K562 (cell line): ENCODE data around the gene THOC1. TPM values are rescaled to one million over a fixed set of nuclear protein-coding genes. Genes with fewer than 3 reads are reported as not detected.
A peak's percentile ranks its signal among the peaks of the same experiment; 100 is the strongest.

Source experiments
- ATAC-seq: fragments of 200-7000 bp; cut with Tn5 transposase; 3 replicates; pipeline ENCODE4 v1.9.1; 2020; ENCODE audit warnings: moderate library complexity
- Bru-seq: library from RNA; stranded (reverse); fragments of 400-500 nt; gene quantifications from one replicate; lab custom pipeline; 2021; lab: Mats Ljungman, UMichigan
- BruChase-seq, 2 experiments: library from RNA; stranded (reverse); fragments of 400-500 nt; gene quantifications; one replicate each; lab custom pipeline; 2021; lab: Mats Ljungman, UMichigan
- BruUV-seq: library from RNA; stranded (reverse); fragments of 400-500 nt; replicated peaks from 2 replicates; lab custom pipeline; 2021; lab: Mats Ljungman, UMichigan
- CTCF ChIA-PET: fragments of 300-600 bp; formaldehyde crosslinking; extraction: SDS; loops from one replicate; lab custom pipeline; 2021; ENCODE audit warnings: low intra/inter-chr PET ratio; lab: Yijun Ruan, JAX
- POLR2A ChIA-PET: fragments of 300-600, 350-650 bp; sonication (Branson Sonifier 250); formaldehyde crosslinking; extraction: SDS; loops from one replicate; lab custom pipeline; 2021; ENCODE audit warnings: antibody characterized with exemption, inconsistent platforms; lab: Yijun Ruan, JAX
- DNase-seq, 4 experiments: peaks; one replicate each; pipeline versions ENCODE4 v3.0.0 to v3.0.0-alpha.2; 2011 to 2018; ENCODE audit warnings: low spot score in 3 of 4, mixed read lengths in 3 of 4; ENCODE audit errors: extremely low read depth in 1 of 4
- FAIRE-seq: peaks from 2 replicates; lab custom pipeline; 2011; peaks lifted over from hg19 to GRCh38; lab: Jason Lieb, UNC
- H2AFZ ChIP-seq: 2 replicates; pipeline ENCODE4 v1.6.0; 2011; ENCODE audit warnings: low read depth, low read length, control low read depth, inconsistent platforms
- H3K27ac ChIP-seq: fragments of 200-600 bp; 3 replicates; pipeline ENCODE4 v1.8.0; 2011; ENCODE audit warnings: low read depth, mild to moderate bottlenecking, control low read depth, inconsistent platforms, low read length, moderate library complexity, mixed read lengths; ENCODE audit errors: extremely low read depth
- H3K27me3 ChIP-seq, 2 experiments: fragments of 300-600 bp in 1 of 2; 2 replicates in 1 of 2; 3 replicates in 1 of 2; pipeline versions ENCODE4 v1.6.0 to v1.8.0; 2011; ENCODE audit warnings: inconsistent platforms in 2 of 2, low read length in 2 of 2, mild to moderate bottlenecking in 1 of 2, mixed read lengths in 1 of 2, moderate library complexity in 1 of 2; ENCODE audit not compliant: control insufficient read depth in 2 of 2, insufficient read depth in 2 of 2
- H3K36me3 ChIP-seq: fragments of 300-600 bp; 3 replicates; pipeline ENCODE4 v1.8.0; 2011; ENCODE audit warnings: mild to moderate bottlenecking, low read length, inconsistent platforms; ENCODE audit not compliant: control insufficient read depth, insufficient read depth
- H3K4me1 ChIP-seq, 2 experiments: fragments of 200-600 bp in 1 of 2; replicated peaks in 1 of 2; 2 replicates in 1 of 2; 3 replicates in 1 of 2; pipeline versions ENCODE4 v1.5.1 to v1.8.0; 2011; ENCODE audit warnings: inconsistent platforms in 2 of 2, low read length in 2 of 2, mild to moderate bottlenecking in 1 of 2, mixed read lengths in 1 of 2, moderate library complexity in 1 of 2; ENCODE audit not compliant: control insufficient read depth in 2 of 2, insufficient read depth in 2 of 2
- H3K4me2 ChIP-seq: 2 replicates; pipeline ENCODE4 v1.6.1; 2011; ENCODE audit warnings: low read length, control low read depth, inconsistent platforms, mixed read lengths; ENCODE audit not compliant: insufficient read depth
- H3K4me3 ChIP-seq: fragments of 200-600 bp; sonication (generic), shearing (Covaris generic); 2 replicates; pipeline ENCODE4 v1.5.1; 2016; ENCODE audit warnings: control low read depth, inconsistent platforms
- H3K79me2 ChIP-seq: fragments of 200-600 bp; 3 replicates; pipeline ENCODE4 v1.8.0; 2011; ENCODE audit warnings: low read length, inconsistent platforms; ENCODE audit not compliant: control insufficient read depth, insufficient read depth
- H3K9ac ChIP-seq, 2 experiments: 2 replicates each; pipeline versions ENCODE4 v1.6.0 to v1.6.1; 2011; ENCODE audit warnings: low read depth in 2 of 2, low read length in 2 of 2, control low read depth in 1 of 2, inconsistent platforms in 1 of 2, mild to moderate bottlenecking in 1 of 2, mixed read lengths in 1 of 2; ENCODE audit not compliant: insufficient read depth in 1 of 2
- H3K9me1 ChIP-seq: one replicate; pipeline ENCODE4 v1.6.0; 2011; ENCODE audit warnings: inconsistent platforms, mild to moderate bottlenecking, low read length, moderate library complexity; ENCODE audit not compliant: control insufficient read depth, insufficient read depth
- H3K9me3 ChIP-seq: replicated peaks from 2 replicates; pipeline ENCODE4 v1.5.1; 2011; ENCODE audit warnings: low read depth, low read length, inconsistent platforms; ENCODE audit not compliant: control insufficient read depth, insufficient read depth
- H4K20me1 ChIP-seq: replicated peaks from 2 replicates; pipeline ENCODE4 v1.6.1; 2011; ENCODE audit warnings: low read length, inconsistent platforms, mixed read lengths; ENCODE audit not compliant: control insufficient read depth, insufficient read depth
- E2F3 ChIP-seq: fragments of 250-450 bp; sonication (Bioruptor Pico); IDR thresholded peaks from 2 replicates; pipeline ENCODE4 v1.4.0; 2020; ENCODE audit warnings: mild to moderate bottlenecking
- ETV6 ChIP-seq, 3 experiments: fragments of 150-350 bp in 1 of 3; sonication (generic) in 1 of 3; formaldehyde crosslinking in 1 of 3; IDR thresholded peaks; 2 replicates each; pipeline versions ENCODE4 v1.6.1 to v1.8.0; 2014 to 2022; ENCODE audit warnings: borderline replicate concordance in 2 of 3, low read depth in 2 of 3, antibody characterized with exemption in 1 of 3, low read length in 1 of 3, mild to moderate bottlenecking in 1 of 3, missing genetic modification reagents in 1 of 3
- GTF2B ChIP-seq: IDR thresholded peaks from 2 replicates; pipeline ENCODE4 v1.6.1; 2011; ENCODE audit not compliant: insufficient read length; ENCODE audit errors: extremely low read depth
- HMGN3 ChIP-seq: IDR thresholded peaks from 2 replicates; pipeline ENCODE4 v1.6.1; 2011; ENCODE audit warnings: borderline replicate concordance, low read depth, mild to moderate bottlenecking, mixed read lengths, low read length; ENCODE audit not compliant: insufficient read length; ENCODE audit errors: extremely low read depth
- HNRNPUL1 ChIP-seq: fragments of 200-400 bp; formaldehyde crosslinking; IDR thresholded peaks from 2 replicates; pipeline ENCODE4 v1.6.1; 2017; ENCODE audit warnings: low read length
- KLF1 ChIP-seq: fragments of 450-650 bp; IDR thresholded peaks from 2 replicates; pipeline ENCODE4 v1.6.1; 2016; ENCODE audit warnings: missing genetic modification characterization, missing compliant biosample characterization
- NFYB ChIP-seq: IDR thresholded peaks from 2 replicates; pipeline ENCODE4 v1.6.1; 2011; ENCODE audit warnings: mild to moderate bottlenecking, moderate library complexity; ENCODE audit not compliant: insufficient read length; ENCODE audit errors: extremely low read depth
- NR4A1 ChIP-seq, 2 experiments: fragments of 250-450 bp in 1 of 2; fragments of 450-650 bp in 1 of 2; sonication (Bioruptor Pico) in 1 of 2; IDR thresholded peaks; 2 replicates each; pipeline versions ENCODE4 v1.4.0 to v1.6.1; 2016 to 2020; ENCODE audit warnings: mild to moderate bottlenecking in 2 of 2, missing compliant biosample characterization in 1 of 2, missing genetic modification characterization in 1 of 2, moderate library complexity in 1 of 2
- RCOR1 ChIP-seq, 2 experiments: IDR thresholded peaks; 2 replicates each; pipeline ENCODE4 v1.6.1; 2012; ENCODE audit warnings: low read depth in 2 of 2, low read length in 2 of 2, borderline replicate concordance in 1 of 2, improper control_type of control experiment in 1 of 2
- TCF7 ChIP-seq: sonication (generic); IDR thresholded peaks from 2 replicates; pipeline ENCODE4 v1.6.1; 2016; ENCODE audit warnings: antibody characterized with exemption, borderline replicate concordance
- THRA ChIP-seq: fragments of 450-650 bp; IDR thresholded peaks from 2 replicates; pipeline ENCODE4 v1.6.1; 2017; ENCODE audit warnings: mild to moderate bottlenecking, moderate library complexity
- WGBS: fragments of 100-300 bp; shearing (Covaris generic); methylation state at CpG from one replicate; pipeline ENCODE4 v1.1.6; 2016; ENCODE audit warnings: low coverage, mixed read lengths; ENCODE audit not compliant: insufficient coverage; ENCODE audit errors: missing lambda C conversion rate; 5-methylcytosine and 5-hydroxymethylcytosine counted together
- in situ Hi-C: fragments of 300-500 bp; cut with MboI; formaldehyde crosslinking; loops from 4 replicates; pipeline ENCODE4 v1.15.0; 2018; ENCODE audit warnings: inconsistent platforms, mixed read lengths
- intact Hi-C: fragments of 100-400 bp; cut with micrococcal nuclease; formaldehyde crosslinking; loops from 2 replicates; pipeline ENCODE4 v1.14.2; 2022
- long read RNA-seq, 3 experiments: library from polyadenylated mRNA in 2 of 3; library from RNA in 1 of 3; unstranded in 2 of 3; stranded (forward) in 1 of 3; transcript quantifications; one replicate each; pipeline ENCODE4 v2.0.0, GENCODE V29; 2019 to 2022
- polyA minus RNA-seq, 3 experiments: library from RNA; depleted of rRNA, polyadenylated mRNA; stranded (reverse); fragments of >200 nt; gene quantifications; 2 replicates each; pipeline ENCODE4 v1.2.3, GENCODE V29; 2011
- polyA plus RNA-seq, 8 experiments: library from polyadenylated mRNA; depleted of rRNA in 4 of 8; stranded (reverse) in 5 of 8; unstranded in 3 of 8; fragments of >200 nt; fragmentation: Nextera tagmentation in 2 of 8; fragmentation: Illumina TruSeq in 1 of 8; extraction: Ambion mirVana in 2 of 8; extraction: Trizol in 1 of 8; gene quantifications; 2 replicates each; pipeline versions ENCODE4 v1.2.1 to v1.2.3, GENCODE V29; 2011 to 2014; ENCODE audit warnings: inconsistent platforms in 1 of 8, missing spikeins in 1 of 8
- total RNA-seq, 7 experiments: library from RNA; depleted of rRNA in 6 of 7; stranded (reverse); fragments of >200 nt in 6 of 7; fragmentation: Illumina TruSeq in 2 of 7; extraction: Trizol in 2 of 7; gene quantifications; 2 replicates each; pipeline versions ENCODE4 v1.2.1 to v1.2.3, GENCODE V29; 2011 to 2021; ENCODE audit warnings: low replicate concordance in 1 of 7

The THOC1 gene
- total RNA-seq (2011; cell fraction: chromatin; rRNA removed; ENCODE audit: low replicate concordance): 140 and 675 TPM in 2 replicates
- 80.2 and 115 TPM in 2 replicates for total RNA-seq (2011; cell fraction: nucleolus; rRNA removed)
- 243 and 305 TPM in 2 replicates for total RNA-seq (2011; cell fraction: nucleoplasm; rRNA removed)
- 70.9 and 77.6 TPM in 2 replicates for total RNA-seq (2014; rRNA removed)
- total RNA-seq (2014; rRNA removed; fragmentation: Illumina TruSeq; extraction: Trizol): 136 and 149 TPM in 2 replicates
- 116 and 120 TPM in 2 replicates for total RNA-seq (2015; rRNA removed; fragmentation: Illumina TruSeq; extraction: Trizol)
- 66.3 and 71.1 TPM in 2 replicates for total RNA-seq (2021)
- polyA plus RNA-seq (2011; rRNA removed): 143 and 150 TPM in 2 replicates
- 6.6 and 22.6 TPM in 2 replicates for polyA plus RNA-seq (2011; cell fraction: cytosol; rRNA removed)
- polyA plus RNA-seq (2011; cell fraction: nucleus; rRNA removed): 110 and 238 TPM in 2 replicates
- 51.4 and 58.9 TPM in 2 replicates for polyA plus RNA-seq (2012)
- 83.6 and 106 TPM in 2 replicates for polyA plus RNA-seq (2014; fragmentation: Illumina TruSeq; extraction: Trizol)
- polyA plus RNA-seq (2014; fragmentation: Nextera tagmentation; extraction: Ambion mirVana): 100 to 1,000 TPM in 1 of 2 experiments, 10 to 100 TPM in 1; 87.1 to 139 TPM
- 88.4 and 107 TPM in 2 replicates for polyA plus RNA-seq (2014; rRNA removed)
- polyA minus RNA-seq (2011; rRNA and poly(A)+ RNA removed): 168 and 237 TPM in 2 replicates
- 23.7 and 28.0 TPM in 2 replicates for polyA minus RNA-seq (2011; cell fraction: cytosol; rRNA and poly(A)+ RNA removed)
- polyA minus RNA-seq (2011; cell fraction: nucleus; rRNA and poly(A)+ RNA removed): 139 and 282 TPM in 2 replicates
- Bru-seq, nascent RNA: percentile 90 among the genes with signal in this experiment
- percentile 94 among the genes with signal in this experiment for BruChase-seq, experiment 1, labeled RNA remaining after a 2-hour chase
- BruChase-seq, experiment 2, labeled RNA remaining after a 6-hour chase: percentile 96 among the genes with signal in this experiment
- long read RNA-seq, experiment 1, transcript THOC1-201 (21 exons, 2,087 nt): major isoform, 128 of 173 reads
- long read RNA-seq, experiment 1, partial matches to known transcripts: 7 of 173 reads
- long read RNA-seq, experiment 1, other reads (novel, unspliced or antisense): 31 of 173 reads
- long read RNA-seq, experiment 2, transcript THOC1-201 (21 exons, 2,087 nt): major isoform, 10 of 49 reads
- long read RNA-seq, experiment 2, partial matches to known transcripts: 22 of 49 reads
- long read RNA-seq, experiment 2, other reads (novel, unspliced or antisense): 13 of 49 reads
- long read RNA-seq, experiment 3, transcript THOC1-201 (21 exons, 2,087 nt): major isoform, 51 of 73 reads
- long read RNA-seq, experiment 3, partial matches to known transcripts: 4 of 73 reads
- long read RNA-seq, experiment 3, other reads (novel, unspliced or antisense): 14 of 73 reads

GRCh38 chr18:267688-268552, at the start of gene THOC1:
TSS of gene THOC1 (minus strand) at chr18:268047. CDS start at chr18:268019, 28 bp downstream.
- peak; percentile 92 to 96 (median 92) for DNase-seq
- peak in 1 of 2 experiments; percentile 80; a peak in 2 of 4 replicates for TF ChIP-seq RCOR1 (IDR thresholded peaks at IDR 0.05; ENCODE audit: borderline replicate concordance in 1 of 2, low read depth in 2 of 2, low read length in 2 of 2)
- TF ChIP-seq KLF1 (tag): 0 out of 2 replicates have a peak, but pooled peaks have one; percentile 16
- TF ChIP-seq ETV6 (IDR thresholded peaks at IDR 0.05; ENCODE audit: borderline replicate concordance in 1 of 2, low read depth in 2 of 2, low read length in 1 of 2): peak in 1 of 2 experiments; percentile 13; a peak in 1 of 4 replicates
- TF ChIP-seq ETV6 (CRISPR knock-in tag; IDR thresholded peaks at IDR 0.05; ENCODE audit: borderline replicate concordance): no peak; the same call in 1 of the 2 replicates
- peak; percentile 32; the same call in 1 of the 2 replicates for TF ChIP-seq NR4A1 (CRISPR knock-in tag; IDR thresholded peaks at IDR 0.05)
- 0 out of 2 replicates have a peak, but pooled peaks have one; percentile 22 for TF ChIP-seq NR4A1 (tag; IDR thresholded peaks at IDR 0.05)
- no peak for TF ChIP-seq THRA
- peak; percentile 92 for TF ChIP-seq HMGN3
- no peak for TF ChIP-seq NFYB
- no peak for TF ChIP-seq GTF2B
- TF ChIP-seq E2F3: peak; percentile 74
- no peak for TF ChIP-seq HNRNPUL1
- TF ChIP-seq TCF7: peak; percentile 76

More at GRCh38 chr18:267688-268552, at the start of gene THOC1:
- Histone ChIP-seq H3K9me1 (no peaks in the 10 kb centered on the region), H3K4me3 (peak within 1 kb of the TSS; percentile 80), H3K9ac (peak within 1 kb of the TSS; percentile 98 to 99), H2AFZ (peak within 1 kb of the TSS; percentile 99), H3K27me3 (no peaks in the 10 kb centered on the region), H3K9me3 (no peaks in the 10 kb centered on the region), H3K36me3 (peaks cover 32% of the 10 kb centered on the region), H3K4me1 (peaks cover 17 to 29% of the 10 kb centered on the region in 2 experiments), H4K20me1 (no peaks in the 10 kb centered on the region), H3K4me2 (peak within 1 kb of the TSS; percentile 99), H3K27ac (peak within 1 kb of the TSS; percentile 98), H3K79me2 (peaks cover 44% of the 10 kb centered on the region)
- in situ Hi-C loops: no loop called here
- intact Hi-C loops: loop anchor here (5.0 kb wide), 1 partner anchor 111 kb away; the partner anchor contains the start of gene USP14
- CTCF ChIA-PET: no interaction called here
- 1% methylated on average over 68 of the region's 69 CpGs for WGBS
- FAIRE-seq (peak; percentile 86), ATAC-seq (peak; percentile 90)
- POLR2A ChIA-PET: interaction anchor here (0.6 to 3.1 kb wide), 26 partner anchors 9 to 536 kb away, joined by 3 to 20 read pairs (median 3); no protein-coding TSS in a partner anchor
- TSS peak; percentile 84 for BruUV-seq
